Suppressor macrophage (primary cell): ENCODE measurements around the gene KNDC1.

Experiments
- DNase-seq, 4 experiments: peaks; one replicate each; pipeline ENCODE4 v3.0.0-alpha.2; 2020 to 2022

Gene KNDC1

GRCh38 chr10:133191651-133192050 is 31.6 kb downstream of the KNDC1 start:
- no peak for DNase-seq

- no peak for DNase-seq
These were observed 34.1 kb downstream of the KNDC1 start for GRCh38 chr10:133194151-133194550.

GRCh38 chr10:133195096-133195495 is 35.1 kb downstream of the KNDC1 start:
- no peak for DNase-seq

- DNase-seq, result no peak
These were observed 35.6 kb downstream of the KNDC1 start for GRCh38 chr10:133195611-133196010.

- DNase-seq, result no peak
These were observed 36.3 kb downstream of the KNDC1 start for GRCh38 chr10:133196221-133196915.

- no peak for DNase-seq
These were observed 37.1 kb downstream of the KNDC1 start for GRCh38 chr10:133196936-133197758.

- DNase-seq, result no peak
These were observed 37.8 kb downstream of the KNDC1 start for GRCh38 chr10:133197786-133198185.

GRCh38 chr10:133198206-133198605 is 38.2 kb downstream of the KNDC1 start:
- no peak for DNase-seq

GRCh38 chr10:133198621-133199487 is 38.8 kb downstream of the KNDC1 start:
- no peak for DNase-seq

GRCh38 chr10:133199488-133199885 is 39.5 kb downstream of the KNDC1 start:
- no peak for DNase-seq

GRCh38 chr10:133199992-133200611 is 40.1 kb downstream of the KNDC1 start:
- no peak for DNase-seq

GRCh38 chr10:133200621-133201031 is 40.6 kb downstream of the KNDC1 start:
- DNase-seq, result no peak

- DNase-seq, result no peak
These were observed 41.3 kb downstream of the KNDC1 start for GRCh38 chr10:133201151-133201947.

- DNase-seq, result no peak
These were observed 42.1 kb downstream of the KNDC1 start for GRCh38 chr10:133201948-133202725.

GRCh38 chr10:133202778-133203651 is 43.0 kb downstream of the KNDC1 start:
- DNase-seq, result no peak

- no peak for DNase-seq
These were observed 43.7 kb downstream of the KNDC1 start for GRCh38 chr10:133203652-133204195.

- no peak for DNase-seq
These were observed 44.4 kb downstream of the KNDC1 start for GRCh38 chr10:133204226-133205015.

- no peak for DNase-seq
These were observed 45.1 kb downstream of the KNDC1 start for GRCh38 chr10:133205146-133205545.
